ENCODE measurements around the gene VEGFB. TPM values are rescaled to one million over a fixed set of nuclear protein-coding genes. Genes with fewer than 3 reads are reported as not detected.

Gene VEGFB
- total and polyA plus RNA-seq, 2 of the 8 experiments (the other 6 are each of a cell fraction or from before 2014, with no cell fraction given) = 9.3 to 49.6 TPM

GRCh38 chr11:64209563-64209843, 24.9 kb upstream of the VEGFB start:
- H3K9me3 ChIP-seq (ENCODE audit: insufficient read depth in 2 of 2, low read depth in 1 of 2, low read length in 1 of 2) = no peaks in the 10 kb centered on the region
- WGBS, 2 experiments (ENCODE audit: extremely low coverage in 1 of 2, insufficient coverage in 1 of 2, insufficient read length in 1 of 2, insufficient replicate concordance in 2 of 2, low coverage in 1 of 2, low lambda C conversion rate in 2 of 2, missing lambda C conversion rate in 1 of 2) = 89% methylated on average over 8 of the region's 8 CpGs; no CpG with 5 or more reads in 1 of the 2 experiments
- H3K14ac ChIP-seq (ENCODE audit: insufficient read length) = no peak overlapping the region
- H3K23me2 ChIP-seq (ENCODE audit: low read depth, low read length) = no peaks in the 10 kb centered on the region
- no peak for DNase-seq (ENCODE audit: low read depth in 1 of 2, low spot score in 2 of 2)
- no peak overlapping the region for H2AK5ac ChIP-seq (ENCODE audit: low read depth, low read length)
- peaks cover 0 to 5% (median 0%) of the 10 kb centered on the region in 4 experiments; a peak in 3 of 7 replicates for H3K4me1 ChIP-seq (replicated peaks in 1 of 4; ENCODE audit: control insufficient read depth in 3 of 4, insufficient read depth in 4 of 4, low read length in 3 of 4)
- H3K27ac ChIP-seq (ENCODE audit: low read depth, low read length) = no peak overlapping the region
- no peak overlapping the region for H3K4ac ChIP-seq (replicated peaks; ENCODE audit: insufficient read length, low read depth, low read length)
- H2BK5ac ChIP-seq (ENCODE audit: low read depth, low read length) = no peak overlapping the region; the same call in 1 of the 2 replicates
- no peak overlapping the region for H4K91ac ChIP-seq (replicated peaks; ENCODE audit: insufficient read length, low read length)
- peaks cover 10 to 21% (median 15%) of the 10 kb centered on the region in 4 experiments; a peak in 7 of 8 replicates for H3K36me3 ChIP-seq (ENCODE audit: control insufficient read depth in 2 of 4, insufficient read depth in 4 of 4, low read length in 3 of 4)
- H4K5ac ChIP-seq (ENCODE audit: insufficient read length, low read depth, low read length) = no peak overlapping the region
- no peak overlapping the region for H3K23ac ChIP-seq (ENCODE audit: insufficient read length)
- H4K20me1 ChIP-seq (replicated peaks in 1 of 2; ENCODE audit: control insufficient read depth in 1 of 2, insufficient read depth in 2 of 2, low read length in 2 of 2) = peaks cover 2 to 9% of the 10 kb centered on the region in 2 experiments
- no peaks in the 10 kb centered on the region; a peak in 1 of 7 replicates for H3K27me3 ChIP-seq (replicated peaks in 1 of 4; ENCODE audit: control insufficient read depth in 3 of 4, extremely low read depth in 1 of 4, insufficient read depth in 3 of 4, low read length in 3 of 4)
- no peaks in the 10 kb centered on the region for H3K79me1 ChIP-seq (ENCODE audit: low read depth, low read length)
- H2BK120ac ChIP-seq (replicated peaks; ENCODE audit: low read depth, low read length) = no peak overlapping the region
- no peak overlapping the region for H3K9ac ChIP-seq (replicated peaks in 1 of 4; ENCODE audit: extremely low read depth in 1 of 4, low read depth in 3 of 4, low read length in 3 of 4)
- no peak overlapping the region for H3K18ac ChIP-seq (ENCODE audit: extremely low read depth, low read length)
- ChIA-PET CTCF (ENCODE audit: partially characterized antibody) (interaction anchor here (0.9 to 7.4 kb wide), 10 partner anchors 9 to 202 kb away, joined by 3 to 57 read pairs (median 4); partner anchors contain the start of gene PLCB3), POLR2A (ENCODE audit: partially characterized antibody) (interaction anchor here (1.3 to 18.4 kb wide), 7 partner anchors 11 to 41 kb away, joined by 3 to 253 read pairs (median 5); partner anchors contain the start of genes NUDT22, STIP1, TRPT1 and VEGFB)
- H3K4me2 ChIP-seq (ENCODE audit: insufficient read depth in 1 of 2, low read depth in 2 of 2, low read length in 2 of 2) = no peak overlapping the region
- H2BK12ac ChIP-seq (ENCODE audit: low read depth, low read length) = no peak overlapping the region
- no peaks in the 10 kb centered on the region for H3K79me2 ChIP-seq (ENCODE audit: control insufficient read depth in 1 of 2, insufficient read depth in 2 of 2, low read length in 2 of 2)
- H2BK15ac ChIP-seq (ENCODE audit: low read length) = no peak overlapping the region
- no peak overlapping the region for H3K4me3 ChIP-seq (ENCODE audit: extremely low read depth in 1 of 4, insufficient read depth in 2 of 4, low read depth in 3 of 4, low read length in 4 of 4)
- H2AFZ ChIP-seq (ENCODE audit: low read length) = no peak overlapping the region
- FAIRE-seq = no peak
- H3K56ac ChIP-seq (replicated peaks; ENCODE audit: insufficient read length, low read depth, low read length) = no peak overlapping the region
- no peak overlapping the region for H2BK20ac ChIP-seq (ENCODE audit: low read length)
- H4K8ac ChIP-seq (ENCODE audit: extremely low read depth, insufficient read depth, low read length) = no peak overlapping the region
- TF ChIP-seq KDM5A (IDR thresholded peaks at IDR 0.05; ENCODE audit: low read length) = no peak
- no peak for TF ChIP-seq CHD2 (IDR thresholded peaks at IDR 0.05; ENCODE audit: low read length)
- no peak for TF ChIP-seq RNF2 (IDR thresholded peaks at IDR 0.05; ENCODE audit: borderline replicate concordance, low read depth, low read length, missing control alignments, poor library complexity, severe bottlenecking)
- TF ChIP-seq TEAD4 (IDR thresholded peaks at IDR 0.05; ENCODE audit: low read depth, low read length) = no peak
- no peak for TF ChIP-seq TAF1 (IDR thresholded peaks at IDR 0.05; ENCODE audit: low read depth, low read length)
- TF ChIP-seq RBBP5 (IDR thresholded peaks at IDR 0.05; ENCODE audit: borderline replicate concordance, low read depth, low read length) = no peak
- TF ChIP-seq SP4 (IDR thresholded peaks at IDR 0.05; ENCODE audit: low read length) = no peak
- TF ChIP-seq CHD1 (IDR thresholded peaks at IDR 0.05; ENCODE audit: low read depth, low read length) = no peak
- no peak for TF ChIP-seq E2F6 (IDR thresholded peaks at IDR 0.05)
- TF ChIP-seq SP1 (IDR thresholded peaks at IDR 0.05; ENCODE audit: low read depth, low read length) = no peak
- TF ChIP-seq MAX (IDR thresholded peaks at IDR 0.05) = no peak
- no peak for TF ChIP-seq HDAC2 (IDR thresholded peaks at IDR 0.05; ENCODE audit: borderline replicate concordance in 1 of 2, low read depth in 2 of 2, low read length in 2 of 2)
- TF ChIP-seq RFX5 (IDR thresholded peaks at IDR 0.05; ENCODE audit: borderline replicate concordance, low read depth, low read length) = no peak
- TF ChIP-seq HDAC6 (IDR thresholded peaks at IDR 0.05; ENCODE audit: low read depth, low read length) = no peak

Data from H1 (cell line).